HG03135 (cell line): Measurements from ENCODE around the gene FUZ.

Experiments used
- ATAC-seq: cut with Tn5 transposase; IDR thresholded peaks from one replicate; pipeline ENCODE4 v1.9.1; 2021; ENCODE audit warnings: mild to moderate bottlenecking, moderate library complexity; ENCODE audit not compliant: unreplicated experiment

The FUZ gene, protein sequence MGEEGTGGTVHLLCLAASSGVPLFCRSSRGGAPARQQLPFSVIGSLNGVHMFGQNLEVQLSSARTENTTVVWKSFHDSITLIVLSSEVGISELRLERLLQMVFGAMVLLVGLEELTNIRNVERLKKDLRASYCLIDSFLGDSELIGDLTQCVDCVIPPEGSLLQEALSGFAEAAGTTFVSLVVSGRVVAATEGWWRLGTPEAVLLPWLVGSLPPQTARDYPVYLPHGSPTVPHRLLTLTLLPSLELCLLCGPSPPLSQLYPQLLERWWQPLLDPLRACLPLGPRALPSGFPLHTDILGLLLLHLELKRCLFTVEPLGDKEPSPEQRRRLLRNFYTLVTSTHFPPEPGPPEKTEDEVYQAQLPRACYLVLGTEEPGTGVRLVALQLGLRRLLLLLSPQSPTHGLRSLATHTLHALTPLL

DNA sequence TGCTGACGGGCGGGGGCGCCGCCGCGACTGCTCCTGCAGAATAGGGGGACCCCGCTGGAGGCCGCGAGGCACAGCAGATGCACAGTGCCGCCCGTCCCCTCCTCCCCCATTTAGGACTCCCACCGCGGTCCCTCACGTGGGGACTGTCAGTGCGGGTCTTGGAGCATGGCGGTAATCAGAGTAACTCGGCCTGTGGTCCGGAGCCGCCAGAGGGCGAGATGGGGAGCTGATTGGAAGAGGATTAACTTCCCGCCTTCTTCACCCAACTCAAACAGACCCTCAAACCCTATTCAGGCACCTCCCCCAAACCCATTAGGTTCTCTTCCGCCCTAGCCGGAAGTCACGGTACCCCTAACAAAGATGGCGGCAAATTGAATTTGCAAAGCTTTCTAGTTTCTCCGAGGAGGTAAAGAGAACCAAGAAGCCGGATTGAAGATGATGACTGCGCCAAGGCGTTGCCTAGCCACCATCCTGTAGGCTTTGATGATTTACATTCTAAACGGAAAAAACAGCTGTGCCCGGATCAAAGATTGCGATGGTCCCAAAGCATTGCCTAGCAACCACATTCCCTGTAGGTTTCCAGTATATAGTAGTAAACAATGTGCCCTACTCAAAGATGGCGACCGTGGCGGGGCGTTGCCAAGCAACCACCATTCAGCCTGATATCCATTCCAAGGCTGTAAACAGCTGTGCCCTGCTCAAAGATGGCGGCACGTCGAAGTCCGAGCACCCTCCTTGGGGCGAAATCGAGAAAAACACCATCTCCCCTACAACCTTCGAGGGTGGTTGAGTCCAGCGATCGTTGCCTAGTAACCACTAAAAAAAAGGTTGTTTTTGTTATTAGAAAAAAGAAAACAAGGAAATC is at the start of gene FUZ:
Gene FUZ (minus strand): TSS at position 296 of the 865 bp plus-strand sequence. CDS start 186 bp downstream, at position 110.
- ATAC-seq = peak; percentile 48

DNA sequence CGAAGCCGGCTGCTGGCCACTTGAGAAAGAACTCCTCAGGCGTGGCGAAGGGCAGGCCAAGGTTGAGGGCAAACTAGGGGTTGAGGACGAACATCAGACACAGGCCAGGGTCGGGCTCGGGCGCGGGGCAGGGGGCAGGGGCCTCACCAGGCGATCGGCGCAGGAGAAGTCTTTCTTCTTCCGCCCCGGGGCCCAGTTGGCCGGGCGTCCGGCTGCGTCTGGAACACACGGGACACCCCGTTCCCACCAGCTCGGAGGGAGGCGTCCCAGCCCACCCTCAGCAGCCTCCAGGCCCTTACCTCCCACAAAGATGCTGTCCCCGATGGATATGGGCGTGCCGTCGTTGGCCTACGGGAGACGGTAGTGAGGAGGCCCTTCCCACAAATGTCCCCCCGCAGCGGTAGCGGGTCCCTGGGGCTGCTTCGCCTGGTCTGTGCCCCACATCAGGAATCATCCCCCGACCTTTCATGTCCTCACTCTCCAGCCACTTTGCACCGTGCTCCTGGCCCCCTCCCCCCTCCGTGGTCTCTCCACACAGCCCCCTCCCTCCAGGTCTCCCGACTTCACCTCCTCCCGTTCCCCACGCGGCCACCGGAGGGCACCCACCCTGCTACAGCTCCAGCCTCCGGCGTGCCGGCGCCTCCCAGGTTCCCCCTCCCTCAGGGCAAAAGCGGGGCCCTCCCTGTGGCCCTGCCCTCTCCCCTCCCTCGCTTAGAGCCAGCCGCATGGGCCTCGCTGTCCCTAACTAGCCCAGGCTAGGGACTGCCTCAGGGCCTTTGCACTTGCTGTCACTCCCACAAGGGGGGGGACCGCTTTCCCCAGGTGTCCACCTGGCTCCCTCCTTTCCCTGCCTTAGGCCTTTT is 49.5 kb upstream of the FUZ start:
- ATAC-seq = no peak

DNA sequence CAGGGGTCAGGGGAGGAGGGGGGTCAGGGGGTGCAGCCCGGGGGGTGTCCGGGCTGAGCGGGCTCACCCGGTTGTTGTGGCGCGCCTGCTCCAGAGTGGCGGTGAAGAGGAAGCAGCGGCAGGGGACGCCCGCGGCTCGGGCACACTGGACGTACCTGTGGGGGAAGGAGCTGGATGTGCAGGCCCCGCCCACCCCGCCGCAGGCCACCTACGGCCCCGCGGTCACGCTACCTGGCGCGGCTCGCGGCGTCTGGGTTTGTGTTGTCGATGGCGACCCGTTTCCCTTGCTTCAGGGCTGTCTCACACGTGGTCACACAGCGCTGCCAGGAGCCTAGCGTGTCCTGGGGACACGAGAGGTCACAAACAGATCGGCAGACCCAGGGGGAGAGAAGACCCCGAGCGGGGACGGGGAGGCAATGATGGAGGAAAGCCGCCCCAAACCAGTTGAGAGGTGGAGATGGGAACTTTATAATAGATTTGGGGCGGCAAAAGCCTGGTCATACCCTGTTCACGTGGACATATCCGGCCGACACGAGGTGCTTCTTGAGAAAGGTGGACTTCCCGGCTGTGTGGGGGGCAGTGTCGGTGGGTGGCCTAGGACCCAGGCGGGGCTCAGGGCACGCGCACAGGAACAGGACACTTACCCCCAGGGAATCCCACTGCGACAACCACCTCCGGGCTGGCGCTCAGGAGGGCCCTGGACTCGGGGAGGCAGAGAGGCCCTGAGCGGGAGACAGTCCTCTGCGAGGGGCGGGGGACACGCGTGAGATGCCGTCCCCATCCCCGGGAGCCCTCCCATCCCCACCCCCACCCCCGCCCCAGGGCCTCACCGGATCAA is 48.7 kb upstream of the FUZ start:
- no peak for ATAC-seq

DNA sequence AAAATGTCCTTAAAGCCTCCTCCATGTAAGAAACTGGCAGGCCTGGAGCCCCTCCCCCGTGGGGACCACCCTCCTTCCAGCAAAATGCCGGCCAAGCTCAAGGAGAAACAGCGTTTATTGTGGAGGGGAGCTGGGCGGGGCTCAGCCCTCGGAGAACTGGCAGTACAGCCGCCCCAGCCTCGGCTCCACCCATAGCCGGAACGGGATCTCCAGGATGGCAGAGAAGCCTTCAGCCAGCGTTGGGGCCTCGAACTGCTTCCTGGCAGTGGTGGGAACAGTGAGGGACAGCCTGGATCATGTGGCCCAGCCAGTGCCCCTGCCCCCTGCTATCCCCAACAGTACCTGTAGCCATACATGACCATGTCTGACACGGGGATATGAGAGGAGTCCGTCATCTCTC is 48.0 kb upstream of the FUZ start:
- ATAC-seq = no peak

DNA sequence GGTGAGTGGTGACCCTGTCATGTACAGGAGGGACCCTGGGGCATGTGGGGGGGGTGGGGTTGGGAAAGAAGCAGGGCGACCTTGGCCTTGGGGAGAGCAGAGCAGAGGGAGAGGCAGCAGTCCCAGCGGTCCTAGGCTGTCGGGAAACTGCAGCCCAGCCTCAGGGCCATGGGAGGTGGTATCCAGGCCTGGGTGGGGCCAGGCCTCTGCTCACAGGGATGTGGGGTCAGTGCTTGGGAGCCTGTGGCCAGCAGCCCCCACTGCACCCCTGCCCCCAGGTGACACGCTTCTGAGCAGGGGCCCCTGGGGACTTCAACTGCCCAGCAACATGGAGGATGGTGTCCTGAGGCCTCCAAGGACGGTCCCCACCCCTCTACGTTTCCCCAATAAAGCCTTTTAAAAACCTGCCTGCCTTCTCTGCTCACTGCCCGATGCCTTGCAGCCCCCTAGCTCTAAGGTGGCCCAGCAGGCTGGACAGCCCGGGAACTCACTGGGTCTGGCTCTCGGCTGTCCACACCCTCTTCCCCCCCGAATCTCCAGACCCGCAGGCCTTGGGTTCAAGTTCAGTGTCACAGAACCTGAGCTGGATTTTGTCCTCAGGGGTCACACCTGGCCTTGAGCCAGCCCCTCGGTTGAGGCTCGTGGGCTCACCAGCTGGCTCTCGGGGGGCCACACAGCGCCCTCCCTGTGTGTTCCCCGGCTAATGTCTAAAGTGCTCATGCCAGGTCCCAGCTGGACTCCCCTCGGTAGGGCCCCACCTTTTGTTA is 47.4 kb upstream of the FUZ start:
- no peak for ATAC-seq

DNA sequence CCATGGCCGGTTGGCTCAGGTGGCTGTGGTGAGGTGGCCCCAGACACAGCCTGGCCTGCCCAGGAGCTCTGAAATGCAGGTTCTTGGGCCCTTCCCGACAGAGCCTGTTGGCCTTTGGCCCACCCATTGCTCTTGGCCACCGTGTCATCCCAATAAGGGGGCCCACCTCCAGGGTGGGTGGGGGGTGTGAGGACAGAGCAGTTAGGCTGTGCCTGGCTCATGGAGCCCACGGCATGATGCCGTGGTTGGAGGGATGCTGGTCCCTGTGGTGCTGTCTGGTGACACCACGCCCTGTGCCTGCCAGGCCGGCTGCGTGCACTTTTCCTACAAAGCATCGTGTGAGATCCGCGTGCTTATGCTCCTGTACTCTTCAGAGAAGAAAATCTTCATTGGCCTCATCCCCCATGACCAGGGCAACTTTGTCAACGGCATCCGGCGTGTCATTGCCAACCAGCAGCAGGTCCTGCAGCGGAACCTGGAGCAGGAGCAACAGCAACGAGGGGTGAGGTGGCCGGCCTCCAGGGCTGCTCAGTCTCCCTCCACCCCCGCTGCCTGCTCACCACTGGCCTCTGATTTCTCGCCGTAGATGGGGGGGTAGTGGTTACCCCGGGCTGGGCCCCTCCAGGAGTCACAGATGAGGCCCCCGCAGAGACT is 46.7 kb upstream of the FUZ start:
- no peak for ATAC-seq

DNA sequence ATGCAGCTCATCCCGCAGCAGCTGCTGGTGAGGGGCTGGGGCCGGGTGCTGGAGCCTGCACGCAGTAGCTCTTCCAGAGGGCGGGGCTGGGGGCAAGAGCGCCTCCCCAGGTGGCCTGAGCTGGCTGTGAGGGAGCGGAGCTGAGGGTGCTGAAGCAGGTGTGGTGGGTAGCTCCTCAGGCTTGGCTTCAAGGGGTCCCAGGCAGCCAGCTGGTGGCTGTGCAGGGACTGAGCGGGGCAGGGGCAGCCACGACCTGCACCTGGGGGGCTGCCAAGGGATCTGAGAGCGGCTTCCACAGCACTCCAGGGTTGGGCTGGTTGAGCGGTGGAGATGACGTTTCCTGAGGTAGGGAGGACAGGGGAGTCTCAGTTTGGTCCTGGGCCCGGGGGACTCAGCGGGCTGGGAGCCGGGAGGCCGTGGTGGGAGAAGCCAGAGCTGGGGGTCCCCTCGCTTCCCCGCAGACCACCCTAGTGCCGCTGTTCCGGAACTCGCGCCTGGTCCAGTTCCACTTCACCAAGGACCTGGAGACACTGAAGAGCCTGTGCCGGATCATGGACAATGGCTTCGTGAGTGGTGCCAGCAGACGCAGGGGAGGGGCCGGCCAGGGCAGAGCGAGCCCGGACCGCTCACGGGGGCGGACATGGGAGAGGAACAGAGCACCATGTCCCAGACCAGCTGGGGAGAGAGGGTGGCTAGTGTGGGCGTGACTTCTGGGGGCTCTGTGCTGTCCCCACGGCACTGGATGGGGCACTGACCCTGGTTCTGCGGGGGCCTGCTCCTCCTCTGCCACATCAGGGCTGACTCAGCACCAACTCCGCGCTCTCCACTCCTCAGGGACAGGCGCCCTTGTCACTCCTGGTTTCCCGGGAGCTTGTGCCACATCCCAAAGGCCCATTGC is 45.2 kb upstream of the FUZ start:
- no peak for ATAC-seq

DNA sequence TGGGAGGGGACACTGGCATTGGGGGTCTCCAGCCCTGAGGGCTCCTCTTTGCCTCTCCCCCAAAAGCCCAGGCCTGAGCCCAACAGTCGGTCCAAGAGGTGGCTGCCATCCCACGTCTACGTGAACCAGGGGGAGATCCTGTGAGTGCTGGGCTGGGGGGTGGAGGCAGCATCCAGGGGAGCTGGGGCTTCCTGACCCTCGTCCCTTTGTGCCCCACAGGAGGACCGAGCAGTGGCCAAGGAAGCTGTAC is 44.7 kb upstream of the FUZ start:
- no peak for ATAC-seq

DNA sequence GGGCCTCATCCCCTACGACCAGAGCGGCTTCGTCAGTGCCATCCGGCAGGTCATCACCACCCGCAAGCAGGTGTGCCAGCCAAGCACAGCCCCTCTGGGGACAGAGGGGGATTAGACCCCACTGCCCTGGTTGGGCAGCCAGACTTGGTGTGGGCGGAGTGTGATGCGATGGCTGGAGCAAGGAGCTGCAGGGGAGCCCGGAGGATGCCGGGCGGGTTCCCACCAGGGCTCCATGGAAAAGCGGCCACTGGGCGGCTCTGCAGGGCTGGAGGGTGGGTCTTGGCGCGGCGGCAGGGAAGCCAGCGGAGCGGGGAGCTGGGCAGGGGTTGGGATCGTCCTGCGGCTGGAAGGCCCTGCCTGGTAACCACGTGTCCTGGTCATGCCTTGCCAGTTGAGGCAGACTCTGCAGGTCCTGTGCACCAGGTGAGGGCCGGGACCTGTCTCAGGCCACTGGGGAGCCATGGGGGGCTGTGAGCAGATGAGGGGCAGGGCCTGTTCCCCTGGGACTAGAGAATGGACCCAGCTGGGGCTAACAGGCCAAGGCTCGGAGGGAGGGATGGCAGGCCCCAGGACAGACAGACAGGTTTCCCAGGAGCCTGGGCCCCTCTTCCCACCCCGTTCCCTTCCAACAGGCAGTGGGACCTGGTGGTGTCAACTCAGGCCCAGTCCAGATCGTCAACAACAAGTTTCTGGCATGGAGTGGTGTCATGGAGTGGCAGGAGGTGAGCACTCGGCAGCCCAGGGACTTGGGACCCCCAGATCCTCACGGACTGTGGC is 44.2 kb upstream of the FUZ start:
- ATAC-seq = no peak

DNA sequence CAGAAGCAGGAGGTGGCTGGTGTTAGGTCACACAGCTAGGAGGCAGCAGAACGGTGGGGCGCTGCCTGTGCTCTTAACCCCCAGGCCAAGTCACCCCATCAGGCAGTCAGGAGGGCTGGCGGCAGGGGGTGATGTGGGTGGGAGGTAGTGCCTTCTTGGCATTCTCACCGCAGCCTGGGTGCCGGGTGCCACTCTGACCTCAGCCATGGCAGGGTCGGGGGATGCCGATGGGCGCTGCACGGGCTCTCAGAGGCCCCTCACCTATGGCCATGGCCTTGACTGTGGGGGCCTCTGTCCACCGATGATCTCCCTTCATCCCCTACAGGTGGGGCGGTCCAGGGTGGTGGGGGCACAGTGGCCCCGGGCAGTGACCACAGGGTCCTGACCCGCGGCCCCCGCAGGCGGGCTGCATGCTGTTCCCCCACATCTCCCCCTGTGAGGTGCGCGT is 43.5 kb upstream of the FUZ start:
- ATAC-seq = no peak

DNA sequence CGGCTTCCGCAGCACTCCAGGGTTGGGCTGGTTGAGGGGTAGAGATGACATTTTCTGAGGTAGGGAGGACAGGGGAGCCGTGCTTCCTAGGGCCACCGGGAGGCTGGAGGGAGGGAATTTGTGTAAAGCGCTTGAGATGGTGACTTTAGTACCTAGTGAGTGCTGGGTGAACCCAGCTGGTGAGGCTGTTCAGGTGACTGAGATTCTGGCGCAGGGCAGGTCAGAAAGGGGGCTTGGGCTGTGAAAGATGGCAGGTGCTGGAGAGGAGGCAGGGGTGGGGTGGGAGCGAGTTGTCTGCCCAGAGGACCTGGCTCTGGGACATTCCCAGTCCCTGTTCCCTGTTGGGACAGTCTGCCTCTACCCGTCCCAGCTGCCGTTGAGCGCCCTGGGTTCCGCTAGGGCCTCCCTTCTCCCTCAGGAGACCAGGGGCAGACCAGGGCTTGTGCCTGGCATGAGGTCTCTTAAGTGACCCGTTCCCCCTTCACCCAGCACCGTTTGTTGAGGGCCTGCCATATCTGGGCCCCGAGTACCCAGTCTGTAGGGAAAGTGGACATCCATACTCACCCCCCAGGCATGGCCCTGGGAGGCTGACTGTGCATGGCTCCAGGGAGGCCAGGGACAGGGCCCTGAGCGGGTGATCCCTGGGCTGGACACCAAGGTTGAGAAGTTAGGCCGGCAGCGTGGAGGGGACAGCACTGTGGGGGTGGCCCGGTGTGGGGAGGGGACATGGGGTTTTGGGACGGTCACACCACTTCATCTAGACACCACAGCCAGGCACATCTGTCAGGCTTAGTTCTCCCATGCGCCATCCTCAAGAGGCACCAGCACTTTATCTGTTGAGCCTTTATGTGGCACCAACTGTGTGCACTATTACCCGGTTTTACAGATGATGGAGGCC is 42.8 kb upstream of the FUZ start:
- no peak for ATAC-seq

DNA sequence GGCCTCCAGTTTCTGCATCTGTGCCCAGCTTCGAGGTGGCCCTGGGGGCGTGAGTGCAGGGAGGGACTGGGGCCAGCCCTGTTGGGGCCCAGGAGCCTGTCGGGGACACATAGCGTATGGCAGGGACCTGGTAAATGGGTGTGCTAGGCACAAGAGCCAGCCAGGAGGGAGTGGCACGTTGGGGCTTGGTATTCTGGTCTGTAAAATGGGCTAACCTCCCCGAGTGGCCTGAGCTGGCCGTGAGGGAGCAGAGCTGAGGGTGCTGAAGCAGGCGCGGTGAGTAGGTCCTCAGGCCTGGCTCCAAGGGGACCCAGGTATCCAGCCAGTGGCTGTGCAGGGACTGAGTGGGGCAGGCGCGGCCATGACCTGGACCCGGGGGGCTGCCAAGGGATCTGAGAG is 42.2 kb upstream of the FUZ start:
- ATAC-seq = no peak

DNA sequence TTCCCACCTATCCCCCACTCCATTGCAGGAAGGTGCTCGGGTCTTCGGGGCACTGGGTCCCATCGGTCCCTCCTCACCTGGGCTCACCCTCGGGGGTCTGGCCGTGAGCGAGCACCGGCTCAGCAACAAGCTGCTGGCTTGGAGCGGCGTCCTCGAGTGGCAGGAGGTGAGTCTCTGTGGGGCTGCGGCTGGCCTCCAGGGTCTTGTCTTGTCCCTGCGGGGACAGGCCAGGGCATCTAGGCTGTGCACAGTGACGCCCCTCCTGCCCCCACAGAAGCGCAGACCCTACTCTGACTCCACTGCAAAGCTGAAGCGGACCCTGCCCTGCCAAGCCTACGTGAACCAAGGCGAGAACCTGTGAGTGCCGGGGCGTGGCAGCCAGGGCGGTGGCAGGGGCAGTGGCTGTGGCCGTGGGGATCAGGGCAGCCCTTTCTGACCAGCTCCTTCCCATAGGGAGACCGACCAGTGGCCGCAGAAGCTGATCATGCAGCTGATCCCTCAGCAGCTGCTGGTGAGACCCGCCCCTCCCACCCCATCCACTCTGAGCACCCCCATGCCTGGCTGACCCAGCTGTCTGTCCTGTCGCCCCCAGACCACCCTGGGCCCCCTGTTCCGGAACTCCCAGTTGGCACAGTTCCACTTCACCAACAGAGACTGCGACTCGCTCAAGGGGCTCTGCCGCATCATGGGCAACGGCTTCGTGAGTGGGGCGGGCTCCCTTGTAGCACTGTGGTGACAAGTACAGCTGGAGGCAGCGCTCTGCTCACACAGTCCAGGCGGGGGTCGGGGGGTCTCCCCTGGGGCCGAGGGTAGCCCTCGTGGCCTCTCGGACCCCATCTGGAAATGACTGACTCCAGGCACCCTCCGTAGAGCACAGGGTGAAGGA is 41.5 kb upstream of the FUZ start:
- no peak for ATAC-seq

DNA sequence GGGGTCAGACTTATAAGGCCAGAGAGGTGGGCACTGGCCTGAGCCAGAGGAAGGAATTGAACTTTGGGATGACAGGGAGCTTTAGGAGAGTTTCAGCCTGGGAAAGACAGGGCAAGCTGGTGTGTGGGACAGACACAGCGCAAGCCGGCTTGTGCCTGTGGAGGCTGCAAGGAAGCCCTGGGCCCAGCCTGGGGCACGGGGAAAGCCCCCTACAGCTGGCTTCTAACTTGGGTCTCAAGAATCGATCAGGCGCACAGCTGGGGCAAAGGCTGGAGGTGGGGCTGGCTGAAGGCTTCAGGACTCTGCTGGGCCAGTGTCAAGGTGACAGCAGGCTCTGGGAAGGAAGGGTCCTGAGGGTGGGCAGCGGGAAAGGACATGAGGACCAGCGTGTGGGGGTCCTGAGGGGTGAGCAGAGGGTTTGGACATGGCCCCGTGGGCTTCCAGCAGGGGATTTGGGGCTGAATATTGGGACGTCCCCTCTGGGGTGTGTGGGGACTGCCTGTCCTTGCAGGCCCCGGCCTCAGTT is 40.8 kb upstream of the FUZ start:
- no peak for ATAC-seq

DNA sequence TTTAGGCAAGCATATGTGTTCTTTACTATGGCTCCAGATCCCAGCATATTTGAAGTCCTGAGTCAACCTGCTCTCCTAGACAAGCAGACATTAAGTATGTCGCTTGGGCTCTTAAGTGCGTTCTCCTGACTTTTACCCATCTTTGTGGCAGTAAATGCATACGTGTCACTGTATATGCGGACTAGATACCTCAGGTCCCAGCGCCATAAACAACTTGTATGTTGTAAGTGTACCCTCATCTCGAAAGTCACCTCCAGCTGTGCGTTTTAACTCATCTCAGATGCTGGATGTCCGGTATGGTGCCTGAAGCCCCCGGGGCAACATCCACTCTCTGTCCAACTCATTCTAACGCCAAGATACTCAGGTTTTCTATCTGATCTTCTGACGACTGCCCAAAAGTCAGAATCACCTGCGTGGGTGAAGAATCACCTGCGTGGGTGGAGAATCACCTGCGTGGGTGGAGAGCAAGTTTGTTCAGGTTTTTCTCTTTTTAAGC is 39.6 kb upstream of the FUZ start:
- no peak for ATAC-seq
